AG09309 (cell line): ENCODE data around the gene DRC1.

Experiments used
- DNase-seq: peaks from one replicate; pipeline ENCODE4 v3.0.0-alpha.2; 2010; ENCODE audit warnings: low read depth
- H3K4me3 ChIP-seq: 2 replicates; pipeline ENCODE4 v1.5.1; 2011; ENCODE audit warnings: mild to moderate bottlenecking, low read depth, low read length, moderate library complexity; ENCODE audit not compliant: control insufficient read depth
- CTCF ChIP-seq: IDR thresholded peaks from 2 replicates; pipeline ENCODE4 v1.5.1; 2011; ENCODE audit warnings: mild to moderate bottlenecking, low read depth, low read length, inconsistent platforms; ENCODE audit not compliant: insufficient read depth, control insufficient read depth; ENCODE audit errors: missing control alignments

The DRC1 gene

GRCh38 chr2:26479789-26480565 lies 78.3 kb downstream of the DRC1 start:
- TF ChIP-seq CTCF: no peak
- H3K4me3 ChIP-seq: no peak overlapping the region
- DNase-seq: no peak

- no peak overlapping the region for H3K4me3 ChIP-seq
- TF ChIP-seq CTCF: no peak
- DNase-seq: no peak
These were observed 79.1 kb downstream of the DRC1 start for GRCh38 chr2:26480566-26481423.

GRCh38 chr2:26481706-26482105 lies 80.0 kb downstream of the DRC1 start:
- TF ChIP-seq CTCF: no peak
- DNase-seq: no peak

GRCh38 chr2:26482211-26483026 lies 80.7 kb downstream of the DRC1 start:
- H3K4me3 ChIP-seq: no peak overlapping the region
- no peak for DNase-seq
- TF ChIP-seq CTCF: no peak

More at GRCh38 chr2:26481706-26482105, 80.0 kb downstream of the DRC1 start:
- H3K4me3 ChIP-seq: no peak overlapping the region

- DNase-seq: no peak
- no peak for TF ChIP-seq CTCF
- no peak overlapping the region for H3K4me3 ChIP-seq
These were observed 81.3 kb downstream of the DRC1 start for GRCh38 chr2:26483027-26483326.

GRCh38 chr2:26483516-26483915 lies 81.8 kb downstream of the DRC1 start:
- TF ChIP-seq CTCF: no peak
- no peak for DNase-seq
- H3K4me3 ChIP-seq: no peak overlapping the region
